ENCODE results near the gene VNN1. TPM values are rescaled to one million over a fixed set of nuclear protein-coding genes. Genes with fewer than 3 reads are reported as not detected.

The VNN1 gene
- total RNA-seq, 3 donors from 2014 or later, result 0.98 to 8.6 (median 2.6) TPM

- Histone ChIP-seq H3K4me3 (no peak overlapping the region), H3K27me3 (no peaks in the 10 kb centered on the region), H3K4me1 (no peaks in the 10 kb centered on the region), H3K9me3 (no peaks in the 10 kb centered on the region), H3K27ac (no peak overlapping the region), H3K36me3 (no peaks in the 10 kb centered on the region)
- DNase-seq (ENCODE audit: low spot score in 2 of 2), result no peak
- no peak for TF ChIP-seq POLR2A (IDR thresholded peaks at IDR 0.05)
- TF ChIP-seq CTCF (IDR thresholded peaks at IDR 0.05), result no peak
- TF ChIP-seq POLR2AphosphoS5 (IDR thresholded peaks at IDR 0.05), result no peak
- intact Hi-C loops (cut with DNase I; ENCODE audit: low total_unique reads), result no loop called here
Observed at GRCh38 chr6:132751828-132752227, 38.0 kb upstream of the VNN1 start.

- no peak for DNase-seq (ENCODE audit: low spot score in 2 of 2)
- Histone ChIP-seq H3K4me1 (no peaks in the 10 kb centered on the region), H3K27ac (no peak overlapping the region), H3K36me3 (no peaks in the 10 kb centered on the region), H3K9me3 (no peaks in the 10 kb centered on the region), H3K4me3 (no peak overlapping the region), H3K27me3 (no peaks in the 10 kb centered on the region)
- intact Hi-C loops (cut with DNase I; ENCODE audit: low total_unique reads), result no loop called here
- TF ChIP-seq POLR2AphosphoS5 (IDR thresholded peaks at IDR 0.05) (no peak), CTCF (IDR thresholded peaks at IDR 0.05) (no peak), POLR2A (IDR thresholded peaks at IDR 0.05) (no peak)
Observed at GRCh38 chr6:132751306-132751705, 37.5 kb upstream of the VNN1 start.

- H3K27me3 ChIP-seq, result no peaks in the 10 kb centered on the region
- no peak for DNase-seq (ENCODE audit: low spot score in 2 of 2)
- no peak overlapping the region for H3K4me3 ChIP-seq
- TF ChIP-seq POLR2AphosphoS5 (IDR thresholded peaks at IDR 0.05) (no peak), POLR2A (IDR thresholded peaks at IDR 0.05) (no peak), CTCF (IDR thresholded peaks at IDR 0.05) (no peak)
- intact Hi-C loops (cut with DNase I; ENCODE audit: low total_unique reads), result no loop called here
- H3K9me3 ChIP-seq, result no peaks in the 10 kb centered on the region
- H3K27ac ChIP-seq, result no peak overlapping the region
- no peaks in the 10 kb centered on the region for H3K4me1 ChIP-seq
- H3K36me3 ChIP-seq, result no peaks in the 10 kb centered on the region
Observed at GRCh38 chr6:132750455-132751248, 36.8 kb upstream of the VNN1 start.

GRCh38 chr6:132749111-132749510 lies 35.3 kb upstream of the VNN1 start:
- H3K4me1 ChIP-seq, result no peaks in the 10 kb centered on the region
- H3K36me3 ChIP-seq, result no peaks in the 10 kb centered on the region
- no peak for DNase-seq (ENCODE audit: low spot score in 2 of 2)
- no peaks in the 10 kb centered on the region for H3K27me3 ChIP-seq
- no peak overlapping the region for H3K27ac ChIP-seq
- no peak overlapping the region for H3K4me3 ChIP-seq
- H3K9me3 ChIP-seq, result no peaks in the 10 kb centered on the region
- intact Hi-C loops (cut with DNase I; ENCODE audit: low total_unique reads), result loop anchor here (2.0 kb wide), 1 partner anchor 36 kb away; no protein-coding TSS in a partner anchor
- TF ChIP-seq POLR2A (IDR thresholded peaks at IDR 0.05) (no peak), CTCF (IDR thresholded peaks at IDR 0.05) (no peak), POLR2AphosphoS5 (IDR thresholded peaks at IDR 0.05) (no peak)

GRCh38 chr6:132748446-132748845 lies 34.6 kb upstream of the VNN1 start:
- H3K36me3 ChIP-seq, result no peaks in the 10 kb centered on the region
- no peak for TF ChIP-seq POLR2AphosphoS5 (IDR thresholded peaks at IDR 0.05)
- TF ChIP-seq CTCF (IDR thresholded peaks at IDR 0.05), result no peak
- no peak for TF ChIP-seq POLR2A (IDR thresholded peaks at IDR 0.05)
- no peak overlapping the region for H3K4me3 ChIP-seq

More at GRCh38 chr6:132748446-132748845, 34.6 kb upstream of the VNN1 start:
- Histone ChIP-seq H3K4me1 (no peaks in the 10 kb centered on the region), H3K9me3 (no peaks in the 10 kb centered on the region), H3K27ac (no peak overlapping the region), H3K27me3 (no peaks in the 10 kb centered on the region)
- no peak for DNase-seq (ENCODE audit: low spot score in 2 of 2)
- intact Hi-C loops (cut with DNase I; ENCODE audit: low total_unique reads), result loop anchor here (2.0 kb wide), 1 partner anchor 36 kb away; no protein-coding TSS in a partner anchor

Data from breast epithelium (tissue), 4 donors.